T-helper 2 cell (primary cell): Measurements from ENCODE around the gene SPAG16.
A peak's percentile ranks its signal among the peaks of the same experiment; 100 is the strongest.
"Not testable (repeated sequence)": the region's sequence is repeated elsewhere in the genome, so short reads cannot be mapped to it uniquely, and the experiment has no call there.

ENCODE experiments used
- DNase-seq, 5 experiments: peaks; one replicate each; pipeline versions ENCODE4 v3.0.0 to v3.0.0-alpha.2; 2012 to 2022

SPAG16 gene

GRCh38 chr2:213274143-213274542 lies 10.1 kb upstream of the SPAG16 start:
- no peak for DNase-seq

GRCh38 chr2:213275265-213275664 lies 9.0 kb upstream of the SPAG16 start:
- DNase-seq, result no peak

- not testable (repeated sequence) for DNase-seq
These were observed 7.1 kb upstream of the SPAG16 start for GRCh38 chr2:213277134-213277533.

GRCh38 chr2:213279116-213279620 lies 5.1 kb upstream of the SPAG16 start:
- DNase-seq, result peak in 1 of 5 experiments; percentile 27

- no peak for DNase-seq
These were observed 4.3 kb upstream of the SPAG16 start for GRCh38 chr2:213279971-213280370.

- DNase-seq, result no peak
These were observed 3.1 kb upstream of the SPAG16 start for GRCh38 chr2:213281156-213281555.

GRCh38 chr2:213285404-213285803 lies 1.1 kb downstream of the SPAG16 start:
- DNase-seq, result no peak

- no peak for DNase-seq
These were observed 1.9 kb downstream of the SPAG16 start for GRCh38 chr2:213286161-213286560.

GRCh38 chr2:213288913-213289700 lies 4.8 kb downstream of the SPAG16 start:
- DNase-seq, result no peak

GRCh38 chr2:213290501-213290900 lies 6.2 kb downstream of the SPAG16 start:
- no peak for DNase-seq

- no peak for DNase-seq
These were observed 12.0 kb downstream of the SPAG16 start for GRCh38 chr2:213296270-213296669.

- no peak for DNase-seq
These were observed 22.2 kb downstream of the SPAG16 start for GRCh38 chr2:213306316-213306942.

GRCh38 chr2:213315168-213315876 lies 31.1 kb downstream of the SPAG16 start:
- no peak for DNase-seq

- no peak for DNase-seq
These were observed 31.9 kb downstream of the SPAG16 start for GRCh38 chr2:213316001-213316735.

GRCh38 chr2:213317929-213318328 lies 33.7 kb downstream of the SPAG16 start:
- peak in 1 of 5 experiments; percentile 15 for DNase-seq

- no peak for DNase-seq
These were observed 36.3 kb downstream of the SPAG16 start for GRCh38 chr2:213320604-213321003.

GRCh38 chr2:213336253-213336770 lies 52.0 kb downstream of the SPAG16 start:
- DNase-seq, result no peak

GRCh38 chr2:213353419-213353818 lies 69.2 kb downstream of the SPAG16 start:
- DNase-seq, result no peak

GRCh38 chr2:213376644-213377043 lies 92.4 kb downstream of the SPAG16 start:
- DNase-seq, result no peak

GRCh38 chr2:213407027-213407426 lies 122.8 kb downstream of the SPAG16 start:
- DNase-seq, result not testable (repeated sequence)

- not testable (repeated sequence) for DNase-seq
These were observed 124.3 kb downstream of the SPAG16 start for GRCh38 chr2:213408426-213409070.

GRCh38 chr2:213410687-213411086 lies 126.4 kb downstream of the SPAG16 start:
- not testable (repeated sequence) for DNase-seq
